Measurements from ENCODE around the gene ABCG1.

ABCG1 gene

DNA sequence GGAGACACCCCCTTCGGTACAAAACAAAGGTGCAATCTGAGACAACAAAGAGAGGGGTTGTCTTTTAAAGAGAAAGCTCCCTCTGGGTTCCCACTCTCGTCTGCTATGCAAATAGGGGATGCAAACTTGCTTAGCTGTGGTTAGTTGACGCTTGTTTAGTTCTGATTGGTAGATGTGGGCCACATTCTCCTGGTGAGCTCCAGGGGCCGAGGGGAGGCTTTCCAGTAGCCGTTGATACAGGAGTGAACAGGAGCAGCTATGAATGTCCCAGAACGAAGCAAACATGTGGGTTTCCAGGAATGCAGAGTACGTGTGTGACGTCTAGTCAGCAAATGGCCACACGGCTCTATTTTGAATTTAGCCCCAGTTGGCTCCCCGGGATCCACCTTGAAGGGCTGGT is 117.1 kb downstream of the ABCG1 start:
- DNase-seq = peak; percentile 6

DNA sequence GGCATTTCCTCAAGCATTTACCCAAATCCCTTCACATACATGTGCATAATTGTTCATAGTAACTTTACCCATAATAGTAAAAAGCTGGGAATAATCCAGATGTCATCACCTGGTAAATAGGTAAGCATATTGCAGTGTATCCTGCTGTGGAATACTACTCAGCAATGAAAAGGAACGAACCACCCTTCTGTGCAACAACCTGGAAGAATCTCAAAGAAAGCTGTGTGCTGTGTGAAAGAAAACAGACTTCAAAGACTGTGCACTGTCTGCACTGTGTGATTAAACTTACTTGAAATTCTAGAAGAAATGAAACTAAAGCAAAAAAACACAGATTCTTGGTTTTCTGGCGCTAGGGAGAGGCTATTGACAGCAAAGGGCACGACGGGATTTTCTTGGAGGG is 118.3 kb downstream of the ABCG1 start:
- DNase-seq = peak; percentile 8

DNA sequence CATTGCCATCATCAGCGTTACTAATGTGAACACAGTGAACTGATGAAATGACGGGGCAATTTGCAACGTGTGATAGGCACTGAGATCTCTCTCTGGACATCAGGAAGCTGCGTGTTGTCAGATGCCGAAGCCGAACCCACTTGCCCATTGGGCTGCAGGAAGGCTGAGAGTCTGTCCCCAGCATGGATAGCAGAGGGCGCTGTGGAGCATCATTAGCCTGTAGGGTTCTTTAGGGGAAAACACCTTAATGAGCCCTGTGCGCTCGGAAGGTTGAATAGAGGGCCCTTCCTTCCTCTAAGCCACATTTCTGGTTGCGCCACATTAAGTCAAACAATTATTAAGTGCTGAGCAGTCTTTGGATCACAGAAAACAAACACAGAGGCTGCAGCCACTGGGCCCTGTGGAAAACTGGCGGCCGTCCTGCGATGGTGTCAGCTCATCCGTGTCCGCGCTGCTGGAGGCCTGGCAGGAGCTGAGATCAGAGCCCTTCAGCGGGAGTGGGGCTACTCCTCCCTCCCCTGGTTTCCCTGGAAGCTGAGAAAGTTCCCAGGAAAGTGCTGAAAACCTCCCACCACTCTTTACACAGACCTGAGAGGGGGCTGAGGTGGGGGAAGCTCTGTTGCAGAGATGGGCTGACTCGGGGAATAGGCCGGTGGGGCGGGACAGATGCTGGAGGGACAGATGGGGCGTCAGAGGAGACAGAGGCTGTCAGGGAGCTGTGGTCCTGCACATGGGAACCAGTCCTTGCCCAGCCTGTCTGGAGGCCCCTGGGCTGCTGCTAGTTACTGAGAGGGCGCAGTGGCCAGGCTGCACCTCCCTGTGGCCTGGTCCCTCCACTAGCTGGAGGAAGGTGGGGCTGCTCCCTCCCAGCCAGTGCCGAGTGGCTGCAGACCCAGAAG is 119.1 kb downstream of the ABCG1 start:
- peak; percentile 88 for DNase-seq

DNA sequence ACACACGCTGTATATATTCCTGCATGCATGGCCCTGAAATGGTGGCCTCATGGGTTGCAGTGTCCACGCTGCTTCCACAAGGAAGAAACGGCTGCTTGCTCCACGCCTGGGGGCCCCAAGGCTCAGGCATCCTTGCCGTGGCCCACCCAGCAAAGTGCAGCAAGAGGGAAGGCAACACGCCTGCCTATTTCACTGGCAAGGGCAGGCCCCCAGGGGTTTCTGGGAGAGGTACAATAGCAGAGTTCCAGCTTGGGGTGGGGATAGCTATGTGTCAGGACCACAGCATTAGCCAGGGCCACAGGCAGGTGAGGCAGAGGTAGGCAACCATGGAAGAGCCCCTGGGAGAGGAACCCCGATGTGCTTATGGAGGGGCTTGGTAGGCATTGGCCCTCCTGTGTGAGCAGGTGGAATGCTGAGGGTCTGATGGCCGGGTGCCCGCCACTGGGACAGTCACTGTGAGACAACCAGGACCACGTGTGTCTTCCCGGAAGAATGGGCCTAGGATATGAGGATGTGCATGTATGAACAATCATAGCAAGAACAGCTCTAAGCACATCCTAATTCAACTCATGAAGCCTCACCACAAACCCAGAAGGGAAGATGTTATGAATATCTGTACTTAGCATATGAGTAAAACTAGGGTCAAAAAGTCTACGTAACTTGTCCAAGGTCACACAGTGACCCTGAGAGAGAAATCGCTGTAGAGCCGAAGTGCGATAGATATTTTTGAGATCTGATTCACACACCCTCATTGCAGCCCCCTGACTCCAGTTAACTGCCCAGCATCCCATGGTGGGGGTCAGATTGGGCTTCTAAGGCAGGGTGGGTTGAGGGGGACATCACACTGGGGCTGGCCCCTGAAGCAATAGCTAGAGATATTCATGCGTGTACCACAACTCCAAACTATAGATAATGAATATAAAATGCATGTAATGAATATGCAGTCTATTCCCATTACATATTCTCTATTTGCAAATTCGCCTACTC is 120.1 kb downstream of the ABCG1 start:
- peak; percentile 22 for DNase-seq

DNA sequence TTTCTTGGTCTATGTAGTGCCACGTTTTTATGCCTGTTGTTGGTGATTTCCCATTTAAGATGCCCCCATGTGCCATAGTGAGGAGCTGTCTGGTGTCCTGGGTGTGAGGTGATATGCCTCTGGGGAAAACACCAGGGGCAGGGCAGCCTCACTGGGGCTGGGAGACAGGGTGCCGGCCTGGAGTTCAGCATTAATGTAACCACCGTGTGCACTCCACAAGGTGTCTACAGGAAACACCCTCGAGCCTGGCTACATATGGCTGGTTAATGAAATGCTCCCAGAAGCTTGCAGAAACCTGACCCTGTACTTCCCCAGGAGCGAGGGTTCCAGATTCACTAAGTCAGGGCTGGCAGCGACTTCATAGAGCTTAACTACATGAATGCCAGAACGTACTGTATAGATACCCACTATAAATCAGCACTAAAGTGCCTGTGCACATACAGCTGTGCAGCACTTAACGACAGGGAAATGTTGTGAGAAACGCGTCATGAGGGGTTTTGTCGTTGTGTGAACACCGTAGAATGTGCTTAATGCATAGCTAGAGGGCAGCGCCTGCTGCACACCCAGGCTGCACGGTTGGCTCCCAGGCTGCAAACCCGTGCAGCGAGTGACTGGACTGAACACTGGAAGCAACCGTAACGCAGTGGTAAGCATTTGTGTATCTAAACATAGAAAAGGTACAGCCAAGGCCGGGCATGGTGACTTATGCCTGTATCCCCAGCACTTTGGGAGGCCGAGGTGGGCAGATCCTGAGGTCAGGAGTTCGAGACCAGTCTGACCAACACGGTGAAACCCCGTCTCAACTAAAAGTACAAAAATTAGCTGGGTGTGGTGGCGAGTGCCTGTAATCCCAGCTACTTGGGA is 121.5 kb downstream of the ABCG1 start:
- DNase-seq = peak; percentile 18

DNA sequence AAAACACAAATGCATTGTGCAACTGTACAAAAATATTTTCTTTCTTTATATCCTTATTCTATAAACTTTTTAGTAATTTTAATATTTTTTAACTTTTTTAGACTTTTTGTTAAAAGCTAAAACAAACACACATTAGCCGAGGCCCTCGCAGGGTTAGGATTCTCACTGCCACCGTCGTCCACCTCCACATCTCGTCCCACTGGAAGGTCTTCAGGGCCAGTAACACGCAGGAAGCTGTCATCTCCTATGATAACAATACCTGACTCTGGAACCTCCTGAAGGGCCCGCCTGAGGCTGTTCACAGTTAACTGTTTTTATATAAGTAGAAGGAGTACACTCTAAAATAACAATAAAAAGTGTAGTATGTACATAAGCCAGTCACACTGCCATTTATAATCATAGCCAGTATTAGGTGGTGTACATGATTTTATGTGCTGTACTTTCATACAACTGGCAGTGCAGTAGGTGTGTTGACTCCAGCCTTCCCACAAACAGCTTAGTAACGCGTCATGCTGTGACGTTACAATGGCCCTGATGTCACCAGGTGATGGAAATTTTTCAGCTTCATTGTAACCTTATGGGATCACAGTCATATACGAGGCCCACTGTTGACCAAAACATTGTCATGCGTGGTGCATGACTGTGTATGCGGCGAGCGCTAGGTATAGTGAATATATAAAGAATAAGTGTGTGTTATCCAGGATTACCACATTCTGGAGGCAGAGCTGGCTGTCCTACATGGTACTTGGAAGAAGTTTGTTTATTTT is 123.0 kb downstream of the ABCG1 start:
- peak; percentile 12 for DNase-seq

DNA sequence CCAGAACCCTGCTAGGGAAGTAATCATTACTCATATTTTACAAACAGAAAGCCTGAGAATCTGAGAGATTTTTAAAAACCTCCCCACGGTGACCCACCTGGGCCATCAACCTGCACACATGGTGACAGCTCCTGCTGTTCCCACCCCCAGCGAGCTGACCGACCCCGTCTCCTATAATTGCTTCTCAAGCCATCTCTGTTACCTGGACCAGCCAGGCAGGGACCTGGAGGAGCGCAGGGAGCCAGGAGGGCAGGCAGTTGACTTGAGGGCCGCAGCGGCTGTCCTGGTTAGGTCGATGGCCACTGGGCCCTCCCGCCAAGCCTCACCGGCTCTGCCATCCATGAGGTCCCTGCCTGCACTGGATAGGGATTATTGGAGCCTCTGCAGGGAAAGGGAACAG is 124.2 kb downstream of the ABCG1 start:
- peak; percentile 2 for DNase-seq

DNA sequence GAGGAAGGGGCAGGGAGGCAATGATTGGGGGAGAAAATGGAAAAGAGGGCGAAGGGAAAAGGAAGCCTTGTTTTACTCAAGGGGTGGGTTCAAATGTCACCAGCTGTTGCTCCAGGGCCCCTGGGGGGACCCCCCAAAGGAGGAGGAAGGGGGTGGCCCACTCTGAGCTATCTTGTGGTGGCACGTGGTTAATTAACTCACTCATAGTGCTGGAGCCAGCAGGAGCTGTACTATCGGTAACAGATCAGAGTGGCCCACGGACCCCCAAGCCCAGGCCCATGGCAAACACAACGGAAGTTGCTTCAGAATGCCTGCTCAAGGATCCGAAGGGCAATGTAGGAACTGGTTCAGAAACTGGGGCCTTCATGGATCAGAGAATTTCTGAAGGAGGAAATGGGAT is 124.6 kb downstream of the ABCG1 start:
- peak; percentile 17 for DNase-seq

DNA sequence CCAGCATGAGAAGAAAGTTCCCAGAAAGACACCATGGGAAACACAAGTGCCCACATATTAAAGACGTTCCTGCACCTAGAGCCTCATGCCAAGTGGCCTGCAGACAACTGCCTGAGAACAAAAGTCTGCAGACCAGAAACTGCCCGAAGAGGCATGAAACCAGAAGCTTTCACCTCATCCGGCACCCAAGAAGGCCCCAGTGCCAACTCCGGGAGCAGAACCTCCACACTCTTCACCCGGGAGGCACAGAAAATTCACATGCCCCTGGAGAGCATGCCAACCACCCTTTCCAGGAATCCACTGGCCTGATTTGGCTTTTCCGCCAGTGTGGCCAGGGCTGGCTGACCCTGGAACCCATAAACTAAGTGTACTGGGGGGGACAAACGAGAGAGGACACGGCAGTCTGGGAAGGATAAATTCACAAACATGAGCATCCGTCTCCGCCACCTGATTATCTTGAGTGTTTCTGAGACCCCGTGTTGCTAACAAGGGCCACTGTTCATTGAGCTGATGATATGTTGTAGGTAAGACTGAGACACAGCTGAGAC is 125.1 kb downstream of the ABCG1 start:
- DNase-seq = peak; percentile 5

DNA sequence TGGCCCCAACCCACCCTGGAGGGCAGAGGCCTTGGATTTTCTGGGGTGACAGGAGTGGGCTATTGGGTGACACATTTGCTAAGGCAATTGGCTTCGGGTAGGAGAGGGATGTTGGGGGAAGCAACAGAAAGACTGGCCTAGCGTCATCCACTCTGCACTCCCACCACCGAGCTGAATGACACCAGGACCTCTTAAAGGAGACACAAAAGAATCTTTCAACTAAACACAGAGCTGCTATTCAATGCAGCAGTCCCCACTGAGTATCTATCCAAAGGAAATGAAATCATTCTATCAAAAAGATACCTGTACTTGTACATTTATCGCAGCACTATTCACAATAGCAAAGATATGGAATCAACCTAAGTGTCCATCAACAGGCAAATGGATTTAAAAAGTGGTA is 125.7 kb downstream of the ABCG1 start:
- DNase-seq = no peak

DNA sequence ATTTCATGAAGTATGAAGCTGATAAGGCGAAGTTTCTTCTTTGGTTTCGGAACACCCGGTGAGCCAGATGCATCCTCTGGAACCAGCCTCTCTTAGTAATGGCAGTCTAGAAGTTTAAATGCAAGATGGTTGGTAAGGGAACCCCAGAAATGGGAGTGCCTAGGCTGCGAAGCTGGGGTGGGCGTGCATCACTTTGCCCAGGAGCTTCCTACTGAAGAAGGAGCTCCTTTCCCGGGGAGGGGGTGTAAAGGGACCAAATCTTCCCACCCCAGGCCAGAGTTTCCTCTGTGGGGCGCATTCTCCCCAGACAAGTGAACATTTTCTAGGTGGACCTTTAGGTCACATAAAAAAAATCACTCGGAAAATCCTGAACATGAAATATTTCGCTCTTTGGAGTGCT is 127.5 kb downstream of the ABCG1 start:
- DNase-seq = peak; percentile 8
